ENCODE results near the gene FBXL4.

FBXL4 gene

GRCh38 chr6:98831959-98832283 is 115.8 kb downstream of the FBXL4 start:
- no peak overlapping the region for H3K27ac ChIP-seq
- POLR2A ChIA-PET (ENCODE audit: low non-redundant PET): no interaction called here
- CTCF ChIA-PET: no interaction called here
- TF ChIP-seq CTCF (conservative IDR thresholded peaks at IDR 0.05; ENCODE audit: low read depth): no peak
- no peak for DNase-seq (ENCODE audit: low spot score)

- DNase-seq (ENCODE audit: low spot score): no peak
- ChIA-PET CTCF (interaction anchor here (0.7 kb wide), 1 partner anchor 91 kb away, joined by 4 read pairs; no protein-coding TSS in a partner anchor), POLR2A (ENCODE audit: low non-redundant PET) (no interaction called here)
- no peak overlapping the region for H3K27ac ChIP-seq
- no peak for TF ChIP-seq CTCF (conservative IDR thresholded peaks at IDR 0.05; ENCODE audit: low read depth)
Measured at GRCh38 chr6:98831057-98831958, 116.4 kb downstream of the FBXL4 start.

- TF ChIP-seq CTCF (conservative IDR thresholded peaks at IDR 0.05; ENCODE audit: low read depth): no peak
- POLR2A ChIA-PET (ENCODE audit: low non-redundant PET): no interaction called here
- CTCF ChIA-PET: no interaction called here
- DNase-seq (ENCODE audit: low spot score): no peak
- no peak overlapping the region for H3K27ac ChIP-seq
Measured at GRCh38 chr6:98830146-98830545, 117.6 kb downstream of the FBXL4 start.

- TF ChIP-seq CTCF (conservative IDR thresholded peaks at IDR 0.05; ENCODE audit: low read depth): no peak
- no peak for DNase-seq (ENCODE audit: low spot score)
- ChIA-PET POLR2A (ENCODE audit: low non-redundant PET) (no interaction called here), CTCF (no interaction called here)
- H3K27ac ChIP-seq: no peak overlapping the region
Measured at GRCh38 chr6:98828941-98829411, 118.8 kb downstream of the FBXL4 start.

GRCh38 chr6:98828211-98828788 is 119.4 kb downstream of the FBXL4 start:
- no peak overlapping the region for H3K27ac ChIP-seq
- no peak for TF ChIP-seq CTCF (conservative IDR thresholded peaks at IDR 0.05; ENCODE audit: low read depth)
- CTCF ChIA-PET: interaction anchor here (0.5 kb wide), 1 partner anchor 1751 kb away, joined by 5 read pairs; no protein-coding TSS in a partner anchor
- POLR2A ChIA-PET (ENCODE audit: low non-redundant PET): no interaction called here
- DNase-seq (ENCODE audit: low spot score): no peak

GRCh38 chr6:98827295-98828159 is 120.2 kb downstream of the FBXL4 start:
- CTCF ChIA-PET: interaction anchor here (0.5 kb wide), 1 partner anchor 1751 kb away, joined by 5 read pairs; no protein-coding TSS in a partner anchor
- DNase-seq (ENCODE audit: low spot score): no peak

More at GRCh38 chr6:98827295-98828159, 120.2 kb downstream of the FBXL4 start:
- no peak overlapping the region for H3K27ac ChIP-seq
- no peak for TF ChIP-seq CTCF (conservative IDR thresholded peaks at IDR 0.05; ENCODE audit: low read depth)
- POLR2A ChIA-PET (ENCODE audit: low non-redundant PET): no interaction called here

Data from RWPE1 (cell line).